Activated CD8-positive, alpha-beta memory T cell treated with anti-CD3 and anti-CD28 coated beads, Interleukin-2, amount 50 U/mL, for 1 hour (primary cell): Measurements from ENCODE around the gene LRRC38.
"Not testable (repeated sequence)": the region's sequence is repeated elsewhere in the genome, so short reads cannot be mapped to it uniquely, and the experiment has no call there.

Experiments
- DNase-seq: peaks from one replicate; pipeline ENCODE4 v3.0.0-alpha.2; 2020; ENCODE audit errors: extremely low read depth

The LRRC38 gene

DNA sequence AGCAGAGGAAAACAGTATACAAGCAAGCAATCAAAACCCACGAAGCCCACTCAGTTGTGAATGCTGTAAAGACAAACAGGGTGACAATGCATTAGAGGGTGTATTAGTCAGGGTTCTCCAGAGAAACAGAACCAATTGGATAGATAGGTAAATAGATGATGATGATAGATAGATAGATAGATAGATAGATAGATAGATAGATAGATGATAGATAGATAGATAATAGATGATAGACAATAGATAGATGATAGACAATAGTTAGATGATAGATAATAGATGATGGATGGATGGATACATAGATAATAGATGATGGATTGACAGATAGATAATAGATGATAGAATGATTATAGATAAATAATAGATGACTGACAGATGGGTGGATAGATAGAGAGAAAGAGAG lies 48.3 kb downstream of the LRRC38 start:
- no peak for DNase-seq

DNA sequence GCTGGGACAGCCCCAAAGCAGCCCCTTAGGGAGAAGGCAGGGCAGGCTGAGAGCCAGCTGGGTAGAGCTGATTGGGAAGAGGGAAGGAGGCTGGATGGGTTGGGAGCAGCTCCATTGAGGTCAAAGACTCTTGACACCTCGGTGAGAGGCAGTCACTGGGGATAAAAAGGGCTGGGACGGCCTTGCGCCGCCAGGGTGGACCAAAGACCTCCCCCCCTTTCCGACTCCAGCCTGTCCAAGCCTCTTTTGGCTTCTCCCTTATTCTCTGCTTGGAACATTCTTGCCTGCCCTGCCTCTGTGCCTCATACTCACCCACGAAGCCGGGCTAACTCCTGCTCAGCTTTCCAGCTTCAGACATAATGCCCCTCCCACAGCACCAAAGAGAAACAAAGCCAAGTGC lies 51.1 kb downstream of the LRRC38 start:
- no peak for DNase-seq

DNA sequence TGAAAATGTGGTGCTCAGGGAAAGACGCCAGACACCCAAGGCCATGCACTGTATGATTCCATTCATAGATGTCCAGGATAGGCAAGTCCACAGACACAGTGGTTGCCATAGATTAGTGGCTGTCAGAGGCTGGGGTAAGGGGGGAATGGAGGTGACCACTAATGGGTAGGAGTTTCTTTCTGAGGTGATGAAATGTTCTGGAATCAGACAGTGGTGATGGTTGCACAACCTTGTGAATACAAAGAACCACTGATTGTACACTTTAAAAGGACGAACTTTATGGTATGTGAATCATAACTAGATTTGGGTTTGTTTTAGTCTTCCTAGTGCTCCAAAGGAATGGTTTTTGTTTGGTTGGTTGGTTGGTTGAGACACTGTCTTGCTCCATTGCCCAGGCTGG lies 51.8 kb downstream of the LRRC38 start:
- DNase-seq = no peak

DNA sequence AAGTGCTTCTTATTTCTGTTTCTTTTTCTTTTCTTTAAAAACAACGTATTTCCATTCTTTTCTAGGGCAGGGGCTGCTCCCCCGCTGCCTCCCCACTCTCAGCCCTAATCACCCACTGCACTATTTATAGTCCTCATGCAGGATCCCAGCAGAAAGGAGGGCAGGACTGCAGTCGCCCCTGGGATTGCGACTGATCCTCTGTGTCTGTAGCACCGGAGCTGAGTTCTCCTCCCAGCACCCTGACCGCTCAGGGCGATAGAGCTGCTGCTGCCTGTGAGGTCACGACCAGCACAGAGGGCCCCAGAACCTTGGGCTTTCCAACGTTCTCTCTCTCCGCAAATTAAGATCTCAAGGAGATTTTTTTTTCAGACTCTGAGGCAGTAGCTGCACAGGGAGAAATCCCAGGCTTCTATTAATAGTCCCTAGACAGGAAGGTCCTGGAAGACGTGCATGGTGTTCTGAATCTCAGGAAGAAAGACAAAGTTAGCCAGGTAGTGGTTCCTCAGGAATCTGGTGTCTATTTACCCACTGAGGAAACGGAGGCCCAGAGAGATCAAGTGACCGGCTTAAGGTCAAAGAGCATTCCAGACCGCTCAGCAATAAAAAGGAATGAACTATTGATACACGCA lies 56.8 kb downstream of the LRRC38 start:
- no peak for DNase-seq

DNA sequence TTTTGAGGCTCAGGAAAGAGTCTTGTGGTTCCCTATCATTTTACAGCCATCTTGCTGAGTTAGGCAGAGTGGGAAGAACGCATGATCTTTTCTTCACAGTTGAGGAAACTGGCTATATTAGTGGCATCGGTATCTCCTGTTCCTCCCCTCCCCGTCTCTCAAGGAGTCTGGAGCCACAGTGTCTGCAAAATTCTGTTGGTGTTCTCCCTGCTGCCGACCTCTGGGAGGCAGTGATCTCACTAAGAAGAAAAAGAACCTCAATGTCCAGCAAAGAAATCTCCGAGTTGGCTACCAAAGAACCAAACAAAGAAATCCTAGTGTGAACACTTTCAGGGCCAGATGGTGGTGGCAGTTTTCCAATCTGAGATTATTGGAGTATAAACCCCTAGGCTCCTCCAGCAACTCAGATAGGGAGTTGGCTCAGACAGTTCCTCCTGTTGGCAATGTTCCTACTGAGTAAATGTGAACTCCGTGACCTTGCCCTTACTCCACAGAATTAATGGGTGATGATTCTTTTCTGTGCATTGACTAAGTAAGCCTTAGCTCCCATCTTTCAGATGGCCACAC lies 62.3 kb downstream of the LRRC38 start:
- no peak for DNase-seq

DNA sequence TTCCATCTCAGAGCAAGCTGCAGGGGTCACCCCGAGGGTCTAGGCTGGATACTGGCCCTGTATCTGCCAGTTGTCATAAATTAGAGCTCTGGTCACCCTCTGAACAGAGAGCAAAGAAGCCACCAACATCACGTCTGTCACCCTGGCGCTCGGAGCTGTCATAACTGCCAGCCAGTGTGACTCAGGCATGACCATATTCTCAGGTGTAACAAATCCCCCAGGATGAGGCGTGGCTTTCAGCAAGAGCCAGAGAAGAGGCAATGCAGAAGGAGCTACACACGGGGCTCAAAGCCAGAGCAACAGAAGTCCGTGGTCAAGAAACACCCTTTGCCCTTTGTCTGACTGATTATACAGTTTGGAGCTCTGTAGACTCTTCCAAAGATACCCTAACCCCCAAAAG lies 63.6 kb downstream of the LRRC38 start:
- no peak for DNase-seq

DNA sequence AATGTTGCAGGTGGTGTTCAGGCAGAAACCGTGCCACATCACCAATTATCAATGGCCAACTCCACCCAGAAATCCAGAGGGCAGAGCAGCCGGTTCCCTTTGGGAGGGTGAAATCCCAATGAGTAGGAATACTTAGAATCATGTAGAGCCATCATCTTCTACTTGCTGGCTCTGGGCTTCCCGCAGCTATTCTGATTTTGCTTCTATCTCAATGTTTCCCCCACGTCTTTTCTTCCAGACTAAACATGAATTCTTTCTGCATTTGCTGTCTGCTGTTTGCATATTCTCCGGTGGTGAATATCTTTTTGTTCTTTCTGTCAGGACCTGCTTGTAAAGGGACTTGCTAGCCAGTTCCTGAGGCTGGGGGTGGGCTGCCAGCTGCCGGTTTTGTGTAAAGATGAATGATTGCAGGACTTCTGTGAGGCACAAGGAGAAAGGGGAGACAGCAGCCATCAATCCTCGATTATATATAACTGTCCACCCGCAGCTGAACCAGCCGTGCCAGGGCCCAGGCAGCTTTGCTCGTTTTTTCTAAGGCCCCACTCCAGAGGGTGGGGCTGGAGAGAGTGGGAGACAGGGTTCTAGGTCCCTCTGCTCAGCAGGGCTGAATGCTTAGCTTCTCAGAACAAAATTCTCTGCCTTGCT lies 70.3 kb downstream of the LRRC38 start:
- no peak for DNase-seq

DNA sequence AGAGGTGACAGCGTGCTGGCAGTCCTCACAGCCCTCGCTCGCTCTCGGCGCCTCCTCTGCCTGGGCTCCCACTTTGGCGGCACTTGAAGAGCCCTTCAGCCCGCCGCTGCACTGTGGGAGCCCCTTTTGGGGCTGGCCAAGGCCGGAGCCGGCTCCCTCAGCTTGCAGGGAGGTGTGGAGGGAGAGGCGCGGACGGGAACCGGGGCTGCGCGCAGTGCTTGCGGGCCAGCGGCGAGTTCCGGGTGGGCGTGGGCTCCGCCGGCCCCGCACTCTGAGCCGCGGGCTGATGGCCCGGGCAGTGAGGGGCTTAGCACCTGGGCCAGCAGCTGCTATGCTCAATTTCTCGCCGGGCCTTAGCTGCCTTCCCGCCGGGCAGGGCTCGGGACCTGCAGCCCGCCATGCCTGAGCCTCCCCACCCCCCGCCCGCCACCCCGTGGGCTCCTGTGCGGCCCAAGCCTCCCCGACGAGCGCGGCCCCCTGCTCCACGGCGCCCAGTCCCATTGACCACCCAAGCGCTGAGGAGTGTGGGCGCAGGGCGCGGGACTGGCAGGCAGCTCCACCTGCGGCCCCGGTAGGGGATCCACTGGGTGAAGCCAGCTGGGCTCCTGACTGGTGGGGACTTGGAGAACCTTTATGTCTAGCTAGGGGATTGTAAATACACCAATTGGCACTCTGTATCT lies 74.6 kb downstream of the LRRC38 start:
- not testable (repeated sequence) for DNase-seq

DNA sequence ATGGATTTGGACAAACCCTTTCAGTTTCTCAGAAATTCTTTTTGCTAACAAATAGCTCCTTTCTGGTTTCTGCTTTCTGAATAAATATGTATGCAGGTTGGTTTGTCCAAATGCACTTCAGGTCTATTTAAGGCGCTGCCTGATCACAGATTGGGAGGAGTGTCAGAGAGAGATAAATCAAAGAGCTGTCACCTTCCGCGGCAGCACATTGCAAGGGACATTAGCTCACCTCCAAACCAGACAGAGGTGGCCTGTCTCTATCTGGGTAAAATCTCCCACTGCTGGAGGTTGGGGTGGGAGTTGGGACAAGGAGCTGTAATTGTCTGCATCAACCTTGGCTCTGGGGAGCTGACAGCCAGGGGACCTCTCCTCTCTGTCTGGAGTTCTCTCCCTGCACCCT lies 78.3 kb downstream of the LRRC38 start:
- no peak for DNase-seq

DNA sequence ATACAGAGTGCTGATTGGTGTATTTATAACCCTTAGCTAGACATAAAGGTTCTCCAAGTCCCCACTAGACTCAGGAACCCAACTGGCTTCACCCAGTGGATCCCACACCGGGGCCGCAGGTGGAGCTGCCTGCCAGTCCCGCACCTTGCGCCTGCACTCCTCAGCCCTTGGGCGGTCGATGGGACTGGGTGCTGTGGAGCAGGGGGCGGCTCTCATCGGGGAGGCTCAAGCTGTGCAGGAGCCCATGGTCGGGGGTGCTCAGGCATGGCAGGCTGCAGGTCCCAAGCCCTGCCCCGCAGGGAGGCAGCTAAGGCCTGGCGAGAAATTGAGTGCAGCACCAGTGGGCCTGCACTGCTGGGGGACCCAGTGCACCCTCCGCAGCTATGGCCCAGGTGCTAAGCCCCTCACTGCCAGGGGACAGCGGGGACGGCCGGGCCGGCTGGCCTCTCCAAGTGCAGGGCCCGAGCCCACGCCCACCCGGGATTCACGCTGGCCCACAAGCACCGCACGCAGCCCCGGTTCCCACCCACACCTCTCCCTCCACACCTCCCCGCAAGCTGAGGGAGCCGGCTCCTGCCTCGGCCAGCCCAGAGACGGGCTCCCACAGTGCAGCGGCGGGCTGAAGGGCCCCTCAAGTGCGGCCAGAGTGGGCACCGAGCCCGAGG lies 80.0 kb downstream of the LRRC38 start:
- not testable (repeated sequence) for DNase-seq

DNA sequence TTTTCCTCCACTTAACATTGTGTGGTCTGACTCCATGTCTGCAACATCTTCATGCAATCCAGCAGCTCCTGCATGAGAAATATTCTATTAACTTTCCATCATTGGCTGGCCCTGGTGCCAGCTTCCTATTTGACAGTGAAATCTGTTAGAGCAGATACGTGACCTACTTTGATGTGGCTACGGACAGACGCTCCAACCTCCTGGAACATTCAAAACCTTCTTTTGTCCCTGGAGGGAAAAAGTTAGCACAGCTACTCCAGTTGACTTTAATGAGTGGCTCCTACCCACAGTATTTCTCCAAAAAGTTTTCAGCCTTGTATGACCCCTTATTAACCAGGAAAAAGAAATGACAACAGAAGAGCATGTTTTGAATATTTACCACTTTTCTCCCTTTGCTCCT lies 81.6 kb downstream of the LRRC38 start:
- DNase-seq = no peak

DNA sequence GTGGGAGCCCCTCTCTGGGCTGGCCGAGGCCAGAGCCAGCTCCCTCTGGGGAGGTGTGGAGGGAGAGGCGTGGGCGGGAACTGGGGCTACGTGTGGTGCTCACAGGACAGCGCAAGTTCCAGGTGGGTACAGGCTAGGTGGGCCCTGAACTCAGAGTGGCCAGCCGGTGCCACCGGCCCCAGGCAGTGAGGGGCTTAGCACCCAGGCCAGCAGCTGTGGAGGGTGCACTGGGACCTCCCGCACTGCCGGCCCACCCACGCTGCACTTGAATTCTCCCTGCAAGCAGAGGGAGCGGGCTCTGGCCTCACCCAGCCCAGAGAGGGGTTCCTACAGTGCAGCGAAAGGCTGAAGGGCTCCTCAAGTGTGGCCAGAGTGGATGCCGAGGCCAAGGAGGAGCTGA lies 83.3 kb downstream of the LRRC38 start:
- DNase-seq = no peak
